ENCODE measurements around the gene ZNF121. TPM values are rescaled to one million over a fixed set of nuclear protein-coding genes. Genes with fewer than 3 reads are reported as not detected.

Gene ZNF121
- total and polyA plus RNA-seq, 2 donors (not counting 1 experiment from before 2014, with no cell fraction given) = 7.1 to 48.0 TPM

- Mint-ChIP-seq H3K4me3 (no peak overlapping the region), H3K27me3 (no peaks in the 10 kb centered on the region), H3K4me1 (peaks cover 2% of the 10 kb centered on the region), H3K9me3 (ENCODE audit: insufficient read depth) (peaks cover 20% of the 10 kb centered on the region), H3K27ac (no peak overlapping the region)
- ATAC-seq (ENCODE audit: low read depth) (no peak), DNase-seq (no peak)
- CTCF ChIA-PET = no interaction called here
- H2AFZ ChIP-seq (ENCODE audit: insufficient read depth, low read depth, low read length, poor library complexity, severe bottlenecking) = no peak overlapping the region
- H3K79me2 ChIP-seq (ENCODE audit: control insufficient read depth, insufficient read depth, low read length) = no peaks in the 10 kb centered on the region
- WGBS (ENCODE audit: insufficient coverage) = no CpG with 5 or more reads among the region's 2 CpGs
- no peak for TF ChIP-seq CTCF (IDR thresholded peaks at IDR 0.05)
- no peak for TF ChIP-seq EZH2 (IDR thresholded peaks at IDR 0.05; ENCODE audit: borderline replicate concordance, insufficient read depth, low read depth, low read length, poor library complexity, severe bottlenecking)
- peaks cover 21 to 60% of the 10 kb centered on the region in 2 experiments for H3K36me3 ChIP-seq (replicated peaks in 1 of 2; ENCODE audit: control extremely low read depth in 1 of 2, control insufficient read depth in 1 of 2, extremely low read depth in 1 of 2, insufficient read depth in 2 of 2, low read length in 1 of 2)
- H3K9ac ChIP-seq (ENCODE audit: low read length) = no peak overlapping the region
- H4K20me1 ChIP-seq (ENCODE audit: control insufficient read depth, insufficient read depth, low read length, poor library complexity, severe bottlenecking) = no peaks in the 10 kb centered on the region
- no peak overlapping the region for H3K4me3 ChIP-seq (ENCODE audit: control extremely low read depth in 1 of 5, extremely low read depth in 1 of 5, insufficient read depth in 1 of 5, low read depth in 2 of 5, low read length in 4 of 5)
- H3K9me3 ChIP-seq (ENCODE audit: control extremely low read depth in 1 of 3, control insufficient read depth in 2 of 3, insufficient read depth in 1 of 3, low read length in 2 of 3) = peaks cover 16 to 44% (median 37%) of the 10 kb centered on the region in 3 donors
- no peak overlapping the region for H3K4me2 ChIP-seq (replicated peaks; ENCODE audit: low read depth, low read length, poor library complexity, severe bottlenecking)
- intact Hi-C loops (cut with micrococcal nuclease) = no loop called here
- H3K27me3 ChIP-seq (replicated peaks in 1 of 4; ENCODE audit: control extremely low read depth in 1 of 4, control insufficient read depth in 3 of 4, insufficient read depth in 4 of 4, low read length in 3 of 4) = no peaks in the 10 kb centered on the region
- POLR2A ChIA-PET = no interaction called here
- no peaks in the 10 kb centered on the region for H3K4me1 ChIP-seq (ENCODE audit: control insufficient read depth in 2 of 2, insufficient read depth in 2 of 2, low read length in 2 of 2)
- H3K27ac ChIP-seq (ENCODE audit: low read length in 2 of 2) = no peak overlapping the region
These were observed 26.3 kb upstream of the ZNF121 start for GRCh38 chr19:9610484-9611113.

- CTCF ChIA-PET = no interaction called here
- Histone ChIP-seq H3K79me2 (ENCODE audit: control insufficient read depth, insufficient read depth, low read length) (no peaks in the 10 kb centered on the region), H3K27me3 (replicated peaks in 1 of 4; ENCODE audit: control extremely low read depth in 1 of 4, control insufficient read depth in 3 of 4, insufficient read depth in 4 of 4, low read length in 3 of 4) (no peaks in the 10 kb centered on the region), H2AFZ (ENCODE audit: insufficient read depth, low read depth, low read length, poor library complexity, severe bottlenecking) (no peak overlapping the region), H3K27ac (ENCODE audit: low read length in 2 of 2) (no peak overlapping the region), H3K9me3 (ENCODE audit: control extremely low read depth in 1 of 3, control insufficient read depth in 2 of 3, insufficient read depth in 1 of 3, low read length in 2 of 3) (peaks cover 16 to 51% (median 37%) of the 10 kb centered on the region in 3 donors), H3K4me2 (replicated peaks; ENCODE audit: low read depth, low read length, poor library complexity, severe bottlenecking) (no peak overlapping the region), H3K9ac (ENCODE audit: low read length) (no peak overlapping the region), H3K36me3 (replicated peaks in 1 of 2; ENCODE audit: control extremely low read depth in 1 of 2, control insufficient read depth in 1 of 2, extremely low read depth in 1 of 2, insufficient read depth in 2 of 2, low read length in 1 of 2) (peaks cover 21 to 44% of the 10 kb centered on the region in 2 experiments), H4K20me1 (ENCODE audit: control insufficient read depth, insufficient read depth, low read length, poor library complexity, severe bottlenecking) (no peaks in the 10 kb centered on the region), H3K4me3 (ENCODE audit: control extremely low read depth in 1 of 5, extremely low read depth in 1 of 5, insufficient read depth in 1 of 5, low read depth in 2 of 5, low read length in 4 of 5) (no peak overlapping the region), H3K4me1 (ENCODE audit: control insufficient read depth in 2 of 2, insufficient read depth in 2 of 2, low read length in 2 of 2) (no peaks in the 10 kb centered on the region)
- no peak for TF ChIP-seq CTCF (IDR thresholded peaks at IDR 0.05)
- TF ChIP-seq EZH2 (IDR thresholded peaks at IDR 0.05; ENCODE audit: borderline replicate concordance, insufficient read depth, low read depth, low read length, poor library complexity, severe bottlenecking) = no peak
- DNase-seq (no peak), ATAC-seq (ENCODE audit: low read depth) (no peak)
- Mint-ChIP-seq H3K4me1 (no peaks in the 10 kb centered on the region), H3K9me3 (ENCODE audit: insufficient read depth) (peaks cover 23% of the 10 kb centered on the region), H3K4me3 (no peak overlapping the region), H3K27me3 (no peaks in the 10 kb centered on the region), H3K27ac (no peak overlapping the region)
- POLR2A ChIA-PET = no interaction called here
- 94% methylated on average over 4 of the region's 5 CpGs for WGBS (ENCODE audit: insufficient coverage)
- intact Hi-C loops (cut with micrococcal nuclease) = no loop called here
These were observed 24.6 kb upstream of the ZNF121 start for GRCh38 chr19:9608912-9609311.

Measured in B cell (primary cell).